Astrocyte (in vitro differentiated cells and primary cell): ENCODE measurements around the gene POGZ. TPM values are rescaled to one million over a fixed set of nuclear protein-coding genes. Genes with fewer than 3 reads are reported as not detected.
A peak's percentile ranks its signal among the peaks of the same experiment; 100 is the strongest.

Experiments
- DNase-seq: peaks from one replicate; pipeline ENCODE4 v3.0.0-alpha.2; 2010; ENCODE audit warnings: low read depth
- FAIRE-seq: peaks from 2 replicates; lab custom pipeline; 2011; peaks lifted over from hg19 to GRCh38; lab: Jason Lieb, UNC
- H2AFZ ChIP-seq: 2 replicates; pipeline ENCODE4 v1.6.0; 2012; ENCODE audit warnings: low read depth, low read length, inconsistent platforms
- H3K27ac ChIP-seq: 2 replicates; pipeline ENCODE4 v1.5.1; 2011; ENCODE audit warnings: low read depth, low read length, inconsistent platforms
- H3K27me3 ChIP-seq: 2 replicates; pipeline ENCODE4 v1.6.0; 2011; ENCODE audit warnings: low read length, inconsistent platforms; ENCODE audit not compliant: insufficient read depth
- H3K36me3 ChIP-seq: 2 replicates; pipeline ENCODE4 v1.5.1; 2011; ENCODE audit warnings: low read length, inconsistent platforms; ENCODE audit not compliant: insufficient read depth
- H3K4me1 ChIP-seq: 2 replicates; pipeline ENCODE4 v1.5.1; 2011; ENCODE audit warnings: low read length, inconsistent platforms; ENCODE audit not compliant: insufficient read depth
- H3K4me2 ChIP-seq: 2 replicates; pipeline ENCODE4 v1.6.0; 2012; ENCODE audit warnings: low read length, inconsistent platforms
- H3K4me3 ChIP-seq: 2 replicates; pipeline ENCODE4 v1.5.1; 2011; ENCODE audit warnings: low read depth, mild to moderate bottlenecking, low read length, inconsistent platforms; ENCODE audit not compliant: insufficient read depth
- H3K79me2 ChIP-seq: 2 replicates; pipeline ENCODE4 v1.6.0; 2012; ENCODE audit warnings: mild to moderate bottlenecking, low read length, inconsistent platforms; ENCODE audit not compliant: insufficient read depth
- H3K9ac ChIP-seq: 2 replicates; pipeline ENCODE4 v1.6.0; 2012; ENCODE audit warnings: mild to moderate bottlenecking, low read length, inconsistent platforms
- H3K9me3 ChIP-seq: 2 replicates; pipeline ENCODE4 v1.5.1; 2012; ENCODE audit warnings: low read depth, mild to moderate bottlenecking, low read length, inconsistent platforms; ENCODE audit not compliant: insufficient read depth
- H4K20me1 ChIP-seq: 2 replicates; pipeline ENCODE4 v1.6.0; 2012; ENCODE audit warnings: low read length, inconsistent platforms; ENCODE audit not compliant: insufficient read depth
- H3K27ac Mint-ChIP-seq: one replicate; pipeline ENCODE4 v1.8.0; 2021; ENCODE audit warnings: mild to moderate bottlenecking, mixed read lengths; ENCODE audit not compliant: unreplicated experiment
- H3K27me3 Mint-ChIP-seq: one replicate; pipeline ENCODE4 v1.8.0; 2021; ENCODE audit warnings: low read depth, mixed read lengths; ENCODE audit not compliant: unreplicated experiment
- H3K36me3 Mint-ChIP-seq: one replicate; pipeline ENCODE4 v1.8.0; 2021; ENCODE audit warnings: low read depth, mixed read lengths; ENCODE audit not compliant: unreplicated experiment
- H3K4me1 Mint-ChIP-seq: one replicate; pipeline ENCODE4 v1.8.0; 2021; ENCODE audit warnings: low read depth, mixed read lengths; ENCODE audit not compliant: unreplicated experiment
- H3K4me3 Mint-ChIP-seq: one replicate; pipeline ENCODE4 v1.8.0; 2021; ENCODE audit warnings: mild to moderate bottlenecking, moderate library complexity, mixed read lengths; ENCODE audit not compliant: unreplicated experiment
- H3K9me3 Mint-ChIP-seq: one replicate; pipeline ENCODE4 v1.8.0; 2021; ENCODE audit warnings: mild to moderate bottlenecking, mixed read lengths; ENCODE audit not compliant: unreplicated experiment
- EZH2 ChIP-seq: IDR thresholded peaks from 2 replicates; pipeline ENCODE4 v1.6.1; 2012; ENCODE audit warnings: mild to moderate bottlenecking, low read length, inconsistent platforms; ENCODE audit not compliant: insufficient read depth
- total RNA-seq: library from RNA; stranded (reverse); gene quantifications from 2 replicates; pipeline ENCODE4 v1.2.1, GENCODE V29; 2021
- TF ChIP-seq, protein P1 (sequence below): IDR thresholded peaks from 2 replicates; pipeline ENCODE4 v1.5.1; 2011; ENCODE audit warnings: low read depth, mild to moderate bottlenecking, inconsistent platforms, low read length, moderate library complexity; ENCODE audit not compliant: insufficient read depth

Gene POGZ
- total RNA-seq, 1 donor from 2014 or later, result 63.9 TPM

DNA sequence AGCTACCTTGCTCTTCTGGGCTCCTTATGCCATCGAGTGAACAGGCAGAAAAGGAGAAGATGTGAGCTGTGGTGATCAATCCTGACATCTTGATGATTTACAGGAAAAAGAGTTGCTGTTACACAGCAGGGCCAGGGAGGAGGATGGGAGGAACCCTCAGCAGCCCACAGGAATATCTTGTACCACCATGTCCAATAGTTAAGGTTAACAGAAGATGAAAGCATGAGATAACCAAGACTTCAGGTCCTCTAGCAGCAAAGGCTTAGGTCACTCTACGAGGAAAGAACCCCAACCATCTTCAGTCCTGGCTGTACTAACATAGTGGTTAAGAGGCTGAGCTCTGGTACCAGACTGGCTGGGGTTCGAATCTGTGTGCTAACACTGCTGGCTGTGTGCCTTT is 74.7 kb downstream of the POGZ start:
- Mint-ChIP-seq H3K27ac (no peak overlapping the region), H3K9me3 (no peaks in the 10 kb centered on the region), H3K4me3 (no peak overlapping the region), H3K36me3 (no peaks in the 10 kb centered on the region), H3K4me1 (no peaks in the 10 kb centered on the region), H3K27me3 (peaks cover 2% of the 10 kb centered on the region)
- H4K20me1 ChIP-seq, result no peaks in the 10 kb centered on the region
- no peak overlapping the region for H3K9ac ChIP-seq
- DNase-seq (no peak), FAIRE-seq (no peak)
- H3K27ac ChIP-seq, result no peak overlapping the region
- H3K9me3 ChIP-seq, result no peaks in the 10 kb centered on the region
- no peak overlapping the region for H3K4me2 ChIP-seq
- no peak overlapping the region for H3K4me3 ChIP-seq
- peak overlapping the region; percentile 10 for H2AFZ ChIP-seq
- no peaks in the 10 kb centered on the region for H3K27me3 ChIP-seq
- H3K4me1 ChIP-seq, result no peaks in the 10 kb centered on the region
- H3K36me3 ChIP-seq, result no peaks in the 10 kb centered on the region
- no peaks in the 10 kb centered on the region for H3K79me2 ChIP-seq
- TF ChIP-seq EZH2, result no peak
- TF ChIP-seq, protein P1, sequence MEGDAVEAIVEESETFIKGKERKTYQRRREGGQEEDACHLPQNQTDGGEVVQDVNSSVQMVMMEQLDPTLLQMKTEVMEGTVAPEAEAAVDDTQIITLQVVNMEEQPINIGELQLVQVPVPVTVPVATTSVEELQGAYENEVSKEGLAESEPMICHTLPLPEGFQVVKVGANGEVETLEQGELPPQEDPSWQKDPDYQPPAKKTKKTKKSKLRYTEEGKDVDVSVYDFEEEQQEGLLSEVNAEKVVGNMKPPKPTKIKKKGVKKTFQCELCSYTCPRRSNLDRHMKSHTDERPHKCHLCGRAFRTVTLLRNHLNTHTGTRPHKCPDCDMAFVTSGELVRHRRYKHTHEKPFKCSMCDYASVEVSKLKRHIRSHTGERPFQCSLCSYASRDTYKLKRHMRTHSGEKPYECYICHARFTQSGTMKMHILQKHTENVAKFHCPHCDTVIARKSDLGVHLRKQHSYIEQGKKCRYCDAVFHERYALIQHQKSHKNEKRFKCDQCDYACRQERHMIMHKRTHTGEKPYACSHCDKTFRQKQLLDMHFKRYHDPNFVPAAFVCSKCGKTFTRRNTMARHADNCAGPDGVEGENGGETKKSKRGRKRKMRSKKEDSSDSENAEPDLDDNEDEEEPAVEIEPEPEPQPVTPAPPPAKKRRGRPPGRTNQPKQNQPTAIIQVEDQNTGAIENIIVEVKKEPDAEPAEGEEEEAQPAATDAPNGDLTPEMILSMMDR, result no peak

DNA sequence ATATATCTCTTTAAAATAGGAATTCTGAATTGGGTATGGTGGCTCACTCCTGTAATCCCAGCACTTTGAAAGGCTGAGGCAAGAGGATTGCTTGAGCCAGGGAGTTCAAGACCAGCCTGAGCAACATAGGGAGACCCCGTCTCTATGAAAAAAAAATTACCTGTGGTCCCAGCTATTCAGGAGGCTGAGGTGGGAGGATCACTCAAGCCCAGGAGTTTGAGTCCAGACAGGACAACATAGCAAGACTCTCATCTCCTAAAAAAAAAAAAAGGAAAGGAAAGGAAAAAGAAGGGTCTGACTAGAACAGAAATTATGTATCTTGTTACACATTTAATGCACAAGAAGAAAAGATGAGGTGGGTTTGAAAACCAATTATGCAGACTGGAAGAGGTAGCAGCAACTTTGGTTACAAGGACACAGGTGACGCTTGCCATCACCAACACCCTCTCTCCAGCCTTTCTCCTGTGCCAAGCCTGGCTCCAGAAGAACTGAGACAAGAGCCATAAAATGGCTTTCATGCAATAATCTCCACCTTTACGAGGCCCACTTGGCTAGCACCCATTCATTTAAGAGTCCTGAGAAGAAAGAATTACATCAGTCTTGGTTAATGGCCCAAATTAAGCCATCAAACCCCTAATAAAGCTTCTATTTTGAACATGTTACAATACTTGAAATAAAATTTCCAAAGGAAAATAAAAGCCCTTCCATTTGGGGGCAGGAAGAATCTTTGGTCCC is 82.0 kb downstream of the POGZ start:
- no peaks in the 10 kb centered on the region for H3K36me3 Mint-ChIP-seq
- no peak overlapping the region for H2AFZ ChIP-seq
- no peaks in the 10 kb centered on the region for H3K79me2 ChIP-seq
- H3K36me3 ChIP-seq, result no peaks in the 10 kb centered on the region
- H3K4me3 Mint-ChIP-seq, result no peak overlapping the region
- no peak overlapping the region for H3K9ac ChIP-seq
- no peaks in the 10 kb centered on the region for H4K20me1 ChIP-seq
- FAIRE-seq (no peak), DNase-seq (no peak)
- no peak overlapping the region for H3K27ac ChIP-seq
- no peaks in the 10 kb centered on the region for H3K9me3 ChIP-seq
- no peak overlapping the region for H3K27ac Mint-ChIP-seq
- H3K4me1 ChIP-seq, result peaks cover 3% of the 10 kb centered on the region
- H3K27me3 ChIP-seq, result no peaks in the 10 kb centered on the region
- no peaks in the 10 kb centered on the region for H3K4me1 Mint-ChIP-seq
- TF ChIP-seq, protein P1, result no peak
- no peak for TF ChIP-seq EZH2
- H3K4me2 ChIP-seq, result no peak overlapping the region
- no peak overlapping the region for H3K4me3 ChIP-seq
- no peaks in the 10 kb centered on the region for H3K9me3 Mint-ChIP-seq
- peaks cover 2% of the 10 kb centered on the region for H3K27me3 Mint-ChIP-seq

DNA sequence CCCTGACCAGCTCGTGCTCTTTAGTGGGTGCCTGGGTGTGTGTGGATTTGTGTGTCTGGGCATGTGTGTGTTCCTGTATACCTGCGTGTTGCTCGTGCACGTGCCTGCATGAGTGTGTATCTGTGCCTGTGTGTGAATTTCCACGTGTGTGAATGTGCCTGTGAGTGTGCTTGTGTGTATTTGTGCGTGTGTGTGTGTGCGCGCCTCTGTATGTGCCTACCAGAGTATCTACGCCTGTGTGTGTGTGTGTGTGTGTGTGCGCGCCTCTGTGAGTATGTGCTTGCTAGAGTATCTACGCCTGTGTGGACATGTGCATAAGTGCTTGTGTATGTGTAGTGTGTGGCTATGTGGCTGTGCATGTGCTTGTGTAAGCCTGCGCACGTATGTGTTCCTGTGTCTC is 86.1 kb downstream of the POGZ start:
- Mint-ChIP-seq H3K4me1 (peaks cover 3% of the 10 kb centered on the region), H3K27ac (peak overlapping the region; percentile 1), H3K9me3 (no peaks in the 10 kb centered on the region), H3K27me3 (peaks cover 4% of the 10 kb centered on the region), H3K36me3 (no peaks in the 10 kb centered on the region), H3K4me3 (no peak overlapping the region)
- peaks cover 10% of the 10 kb centered on the region for H3K4me1 ChIP-seq
- no peak overlapping the region for H3K9ac ChIP-seq
- H3K36me3 ChIP-seq, result no peaks in the 10 kb centered on the region
- no peaks in the 10 kb centered on the region for H3K9me3 ChIP-seq
- no peak for FAIRE-seq
- no peak overlapping the region for H3K4me3 ChIP-seq
- H3K4me2 ChIP-seq, result no peak overlapping the region
- H3K79me2 ChIP-seq, result no peaks in the 10 kb centered on the region
- H3K27ac ChIP-seq, result no peak overlapping the region
- TF ChIP-seq EZH2, result no peak
- TF ChIP-seq, protein P1, result no peak
- peak overlapping the region; percentile 28 for H2AFZ ChIP-seq
- H3K27me3 ChIP-seq, result no peaks in the 10 kb centered on the region
- no peaks in the 10 kb centered on the region for H4K20me1 ChIP-seq
- no peak for DNase-seq
